ENCODE data around the gene WDFY2.

WDFY2 gene

GRCh38 chr13:51740698-51741097 lies 156.4 kb downstream of the WDFY2 start:
- DNase-seq (ENCODE audit: low read depth): no peak

- DNase-seq (ENCODE audit: low read depth): no peak
Observed at GRCh38 chr13:51742031-51742430, 157.8 kb downstream of the WDFY2 start.

GRCh38 chr13:51742611-51743010 lies 158.3 kb downstream of the WDFY2 start:
- no peak for DNase-seq (ENCODE audit: low read depth)

GRCh38 chr13:51745243-51745642 lies 161.0 kb downstream of the WDFY2 start:
- no peak for DNase-seq (ENCODE audit: low read depth)

GRCh38 chr13:51746802-51747201 lies 162.5 kb downstream of the WDFY2 start:
- DNase-seq (ENCODE audit: low read depth): no peak

GRCh38 chr13:51747438-51748434 lies 163.5 kb downstream of the WDFY2 start:
- no peak for DNase-seq (ENCODE audit: low read depth)

- no peak for DNase-seq (ENCODE audit: low read depth)
Observed at GRCh38 chr13:51756651-51757050, 172.4 kb downstream of the WDFY2 start.

- no peak for DNase-seq (ENCODE audit: low read depth)
Observed at GRCh38 chr13:51758691-51759090, 174.4 kb downstream of the WDFY2 start.

- DNase-seq (ENCODE audit: low read depth): no peak
Observed at GRCh38 chr13:51759240-51759639, 175.0 kb downstream of the WDFY2 start.

- DNase-seq (ENCODE audit: low read depth): no peak
Observed at GRCh38 chr13:51760592-51760991, 176.3 kb downstream of the WDFY2 start.

- no peak for DNase-seq (ENCODE audit: low read depth)
Observed at GRCh38 chr13:51761643-51762350, 177.5 kb downstream of the WDFY2 start.

- no peak for DNase-seq (ENCODE audit: low read depth)
Observed at GRCh38 chr13:51763486-51763885, 179.2 kb downstream of the WDFY2 start.

- DNase-seq (ENCODE audit: low read depth): peak; percentile 69
Observed at GRCh38 chr13:51764184-51765141, 180.2 kb downstream of the WDFY2 start.

- no peak for DNase-seq (ENCODE audit: low read depth)
Observed at GRCh38 chr13:51765142-51765515, 180.9 kb downstream of the WDFY2 start.

GRCh38 chr13:51767100-51767499 lies 182.8 kb downstream of the WDFY2 start:
- no peak for DNase-seq (ENCODE audit: low read depth)

- DNase-seq (ENCODE audit: low read depth): no peak
Observed at GRCh38 chr13:51768378-51768921, 184.2 kb downstream of the WDFY2 start.

GRCh38 chr13:51768976-51769375 lies 184.7 kb downstream of the WDFY2 start:
- no peak for DNase-seq (ENCODE audit: low read depth)

- DNase-seq (ENCODE audit: low read depth): no peak
Observed at GRCh38 chr13:51769455-51770127, 185.3 kb downstream of the WDFY2 start.

GRCh38 chr13:51770160-51770559 lies 185.9 kb downstream of the WDFY2 start:
- no peak for DNase-seq (ENCODE audit: low read depth)

GRCh38 chr13:51770681-51771417 lies 186.6 kb downstream of the WDFY2 start:
- DNase-seq (ENCODE audit: low read depth): no peak

All from stimulated activated CD4-positive, alpha-beta T cell treated with anti-CD3 and anti-CD28 coated beads, Interleukin-2, amount 100 ng/mL, for 4 hours (primary cell).